Stomach (tissue), 4 donors: ENCODE data around the gene ADGRG7.

Experiments
- CTCF ChIP-seq, 7 experiments: fragments of 450-650 bp in 4 of 7; fragments of 200-600 bp in 3 of 7; sonication (generic) in 3 of 7; IDR thresholded peaks; one replicate each; pipeline ENCODE4 v1.5.1; 2016 to 2019; ENCODE audit warnings: antibody characterized with exemption in 7 of 7, control low read depth in 2 of 7, mild to moderate bottlenecking in 1 of 7
- POLR2A ChIP-seq, 4 donors: fragments of 450-650 bp; IDR thresholded peaks; one replicate each; pipeline ENCODE4 v1.6.1; 2016; ENCODE audit warnings: antibody characterized with exemption in 4 of 4, control low read depth in 2 of 4, mild to moderate bottlenecking in 1 of 4, moderate library complexity in 1 of 4

- TF ChIP-seq CTCF (IDR thresholded peaks at IDR 0.05) (no peak), POLR2A (IDR thresholded peaks at IDR 0.05) (no peak)
These were observed 121.1 kb downstream of the ADGRG7 start for GRCh38 chr3:100730524-100730923.
